Cortex of kidney (tissue), 1 donor: ENCODE data around the gene CNGA2.

Source experiments
- DNase-seq: peaks from one replicate; lab custom pipeline; 2025; lab: John Stamatoyannopoulos, UW

Gene CNGA2

GRCh38 chrX:151712253-151712652, 22.3 kb upstream of the CNGA2 start:
- no peak for DNase-seq

GRCh38 chrX:151713849-151714248, 20.7 kb upstream of the CNGA2 start:
- DNase-seq = no peak

- no peak for DNase-seq
Observed at GRCh38 chrX:151714362-151714761, 20.2 kb upstream of the CNGA2 start.

DNA sequence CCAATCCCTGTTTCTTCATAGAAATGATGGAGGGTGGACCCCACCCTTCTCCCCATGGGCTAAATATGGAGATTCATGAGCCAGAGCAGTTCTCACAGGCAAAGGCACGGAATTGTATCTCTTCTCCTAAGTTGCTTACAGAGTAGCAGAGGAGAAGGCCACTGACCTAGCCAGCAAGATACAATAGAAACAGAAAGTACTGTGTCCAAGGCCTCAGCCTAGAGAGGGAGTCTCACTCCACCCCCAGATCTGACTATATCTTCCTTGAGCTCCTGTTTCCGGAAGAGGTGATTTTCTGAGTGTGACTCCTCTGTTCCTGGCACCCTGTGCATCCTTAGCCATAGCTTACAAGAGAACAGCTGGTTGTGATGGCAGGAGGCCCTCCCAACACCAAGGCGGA, 18.8 kb upstream of the CNGA2 start, which contains the start of gene FATE1:
Gene FATE1 (plus strand): TSS at position 284 of the 400 bp plus-strand sequence. CDS start 85 bp downstream, at position 369.
- DNase-seq = no peak

- DNase-seq = no peak
Observed at GRCh38 chrX:151722241-151722846, 12.2 kb upstream of the CNGA2 start.

- no peak for DNase-seq
Observed at GRCh38 chrX:151723156-151723760, 11.3 kb upstream of the CNGA2 start.

- no peak for DNase-seq
Observed at GRCh38 chrX:151724563-151725337, 9.8 kb upstream of the CNGA2 start.

DNA sequence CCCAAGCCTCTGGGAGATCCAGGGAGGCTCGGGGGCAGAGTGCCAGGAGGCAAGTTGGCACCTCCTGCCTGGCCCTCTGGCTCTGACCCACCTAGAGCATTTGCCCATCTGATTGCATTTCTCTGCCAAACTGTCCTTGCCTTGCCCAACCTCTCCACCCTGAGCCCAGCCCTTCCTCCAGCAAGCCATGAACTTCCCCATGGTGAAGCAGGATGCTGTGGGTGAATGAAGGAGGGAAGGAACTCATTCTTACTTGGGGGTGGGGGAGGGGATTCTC, 9.3 kb upstream of the CNGA2 start:
- DNase-seq = no peak

- no peak for DNase-seq
Observed at GRCh38 chrX:151726751-151727150, 7.8 kb upstream of the CNGA2 start.

GRCh38 chrX:151727346-151727745, 7.2 kb upstream of the CNGA2 start:
- DNase-seq = no peak

- no peak for DNase-seq
Observed at GRCh38 chrX:151729056-151729725, 5.4 kb upstream of the CNGA2 start.

DNA sequence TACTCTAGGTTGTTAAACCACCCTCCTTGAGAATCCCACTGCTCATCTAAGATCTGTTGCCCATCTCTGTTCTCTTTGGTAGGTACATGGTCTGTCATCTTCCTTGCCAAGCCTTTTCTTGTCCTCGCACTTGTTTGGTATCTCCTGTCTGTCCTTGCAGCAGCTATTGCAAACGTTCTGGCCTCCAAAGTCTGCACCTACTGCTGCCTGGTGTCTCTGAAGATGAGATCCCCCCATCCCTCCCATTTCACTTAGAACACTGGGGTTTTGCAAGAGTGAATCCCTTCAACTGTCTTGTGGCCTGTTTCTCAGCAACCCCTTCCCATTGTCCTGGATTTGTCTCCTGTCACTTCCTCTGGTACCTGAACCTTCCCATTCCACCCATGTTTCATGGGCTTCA, 673 bp downstream of the CNGA2 start:
- DNase-seq = no peak

DNA sequence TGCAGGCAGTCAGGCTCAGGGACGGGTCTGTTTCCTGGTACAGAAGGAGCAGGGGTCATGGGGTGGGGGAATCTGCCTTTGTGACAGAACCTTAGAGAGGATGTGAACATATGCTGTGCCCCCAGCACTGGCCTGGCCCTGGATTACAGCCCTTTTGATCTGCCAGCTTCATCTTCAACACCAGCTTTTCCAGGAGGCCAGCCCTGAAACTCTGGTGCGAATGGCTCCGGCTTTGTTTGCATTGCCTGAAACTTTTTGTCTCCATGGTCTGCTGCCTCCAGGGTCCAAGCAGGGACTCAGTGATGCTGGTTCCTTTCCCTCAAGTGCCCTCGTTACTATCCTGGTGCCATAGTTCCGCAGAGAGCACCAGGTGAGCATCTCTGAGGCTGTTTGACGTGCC, 2.1 kb downstream of the CNGA2 start:
- no peak for DNase-seq

DNA sequence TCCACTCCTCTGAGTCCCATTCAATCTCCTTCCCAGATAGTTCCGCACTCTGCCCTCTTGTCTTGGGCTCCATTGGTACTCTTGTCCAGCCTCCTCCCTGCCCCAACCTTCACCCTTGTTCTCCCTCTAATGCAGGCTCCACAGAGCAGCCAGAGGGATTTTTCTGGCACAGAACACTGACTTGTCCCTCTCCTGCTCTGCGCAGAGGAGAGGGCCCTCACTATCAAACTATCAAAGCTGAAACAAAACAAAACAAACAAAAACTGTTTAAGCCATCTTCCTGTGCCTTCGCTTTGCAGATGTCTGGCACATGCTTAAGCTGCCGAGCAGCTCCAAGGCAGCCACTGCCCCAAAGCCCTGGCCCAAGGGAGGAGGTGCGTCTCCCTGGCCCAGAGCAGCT, 2.9 kb downstream of the CNGA2 start:
- no peak for DNase-seq

- no peak for DNase-seq
Observed at GRCh38 chrX:151738751-151739150, 4.2 kb downstream of the CNGA2 start.

- DNase-seq = no peak
Observed at GRCh38 chrX:151741606-151742005, 7.1 kb downstream of the CNGA2 start.

- DNase-seq = no peak
Observed at GRCh38 chrX:151742311-151742710, 7.8 kb downstream of the CNGA2 start.

DNA sequence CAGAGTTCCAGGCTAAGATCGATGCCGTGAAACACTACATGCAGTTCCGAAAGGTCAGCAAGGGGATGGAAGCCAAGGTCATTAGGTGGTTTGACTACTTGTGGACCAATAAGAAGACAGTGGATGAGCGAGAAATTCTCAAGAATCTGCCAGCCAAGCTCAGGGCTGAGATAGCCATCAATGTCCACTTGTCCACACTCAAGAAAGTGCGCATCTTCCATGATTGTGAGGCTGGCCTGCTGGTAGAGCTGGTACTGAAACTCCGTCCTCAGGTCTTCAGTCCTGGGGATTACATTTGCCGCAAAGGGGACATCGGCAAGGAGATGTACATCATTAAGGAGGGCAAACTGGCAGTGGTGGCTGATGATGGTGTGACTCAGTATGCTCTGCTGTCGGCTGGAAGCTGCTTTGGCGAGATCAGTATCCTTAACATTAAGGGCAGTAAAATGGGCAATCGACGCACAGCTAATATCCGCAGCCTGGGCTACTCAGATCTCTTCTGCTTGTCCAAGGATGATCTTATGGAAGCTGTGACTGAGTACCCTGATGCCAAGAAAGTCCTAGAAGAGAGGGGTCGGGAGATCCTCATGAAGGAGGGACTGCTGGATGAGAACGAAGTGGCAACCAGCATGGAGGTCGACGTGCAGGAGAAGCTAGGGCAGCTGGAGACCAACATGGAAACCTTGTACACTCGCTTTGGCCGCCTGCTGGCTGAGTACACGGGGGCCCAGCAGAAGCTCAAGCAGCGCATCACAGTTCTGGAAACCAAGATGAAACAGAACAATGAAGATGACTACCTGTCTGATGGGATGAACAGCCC, 9.3 kb downstream of the CNGA2 start:
- DNase-seq = no peak

- DNase-seq = no peak
Observed at GRCh38 chrX:151745651-151746050, 11.1 kb downstream of the CNGA2 start.

DNA sequence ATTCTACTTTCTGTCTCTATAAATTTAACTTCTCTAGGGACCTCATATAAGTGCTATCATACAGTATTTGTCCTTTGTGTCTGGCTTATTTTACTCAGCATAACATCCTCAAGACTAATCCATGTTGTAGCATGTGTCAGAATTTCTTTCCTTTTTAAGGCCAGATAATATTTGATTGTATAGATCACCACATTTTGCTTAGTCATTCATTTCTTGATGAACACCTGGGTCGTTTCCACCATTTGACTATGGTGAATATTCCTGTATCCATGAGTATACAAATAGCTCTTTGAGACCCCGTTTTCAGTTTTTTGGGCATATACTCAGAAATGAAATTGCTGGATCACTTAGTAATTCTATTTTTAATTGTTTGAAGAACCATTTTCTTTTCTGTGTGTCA, 12.0 kb downstream of the CNGA2 start:
- DNase-seq = no peak

DNA sequence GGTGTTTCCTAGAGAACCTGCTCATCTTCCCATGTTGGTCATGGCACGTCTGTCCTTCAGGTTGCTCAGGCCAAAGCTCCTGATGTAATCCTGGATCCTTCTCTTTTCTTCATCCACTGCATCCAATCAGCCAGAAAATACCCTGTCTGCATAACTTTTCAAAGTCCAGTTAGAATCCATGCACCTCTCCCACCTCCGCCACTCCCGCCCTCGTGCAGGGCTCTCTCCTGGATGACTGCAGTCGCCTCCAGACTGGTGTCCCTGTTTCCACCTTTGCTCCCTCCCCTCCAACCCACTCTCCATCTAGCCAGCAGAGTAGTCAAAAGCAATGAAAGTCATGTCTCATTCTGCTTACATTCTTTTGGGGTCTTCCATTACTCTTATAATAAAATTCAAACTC, 16.0 kb downstream of the CNGA2 start:
- DNase-seq = no peak

- DNase-seq = no peak
Observed at GRCh38 chrX:151752847-151753246, 18.3 kb downstream of the CNGA2 start.
